ENCODE measurements around the gene TOM1L1.

The TOM1L1 gene

DNA sequence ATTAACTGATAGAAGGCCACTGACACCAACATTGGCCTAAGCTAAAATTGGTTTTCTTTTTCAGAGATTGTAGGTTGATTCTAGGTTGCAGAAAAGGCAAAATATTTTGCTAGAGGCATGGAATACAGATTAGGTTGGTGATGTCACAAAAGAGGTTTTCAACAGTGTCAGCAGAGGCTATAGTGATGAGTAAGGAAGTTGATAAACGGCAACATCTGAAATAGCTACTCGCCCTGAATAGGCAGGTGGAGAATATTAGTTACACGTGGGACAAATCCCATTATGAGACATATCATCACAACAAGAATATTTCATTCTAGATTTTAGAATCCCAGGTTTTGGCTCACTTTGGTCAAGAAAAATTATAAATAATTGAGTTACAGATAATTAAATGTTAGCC, 1.5 kb upstream of the TOM1L1 start:
- no peak for DNase-seq

DNA sequence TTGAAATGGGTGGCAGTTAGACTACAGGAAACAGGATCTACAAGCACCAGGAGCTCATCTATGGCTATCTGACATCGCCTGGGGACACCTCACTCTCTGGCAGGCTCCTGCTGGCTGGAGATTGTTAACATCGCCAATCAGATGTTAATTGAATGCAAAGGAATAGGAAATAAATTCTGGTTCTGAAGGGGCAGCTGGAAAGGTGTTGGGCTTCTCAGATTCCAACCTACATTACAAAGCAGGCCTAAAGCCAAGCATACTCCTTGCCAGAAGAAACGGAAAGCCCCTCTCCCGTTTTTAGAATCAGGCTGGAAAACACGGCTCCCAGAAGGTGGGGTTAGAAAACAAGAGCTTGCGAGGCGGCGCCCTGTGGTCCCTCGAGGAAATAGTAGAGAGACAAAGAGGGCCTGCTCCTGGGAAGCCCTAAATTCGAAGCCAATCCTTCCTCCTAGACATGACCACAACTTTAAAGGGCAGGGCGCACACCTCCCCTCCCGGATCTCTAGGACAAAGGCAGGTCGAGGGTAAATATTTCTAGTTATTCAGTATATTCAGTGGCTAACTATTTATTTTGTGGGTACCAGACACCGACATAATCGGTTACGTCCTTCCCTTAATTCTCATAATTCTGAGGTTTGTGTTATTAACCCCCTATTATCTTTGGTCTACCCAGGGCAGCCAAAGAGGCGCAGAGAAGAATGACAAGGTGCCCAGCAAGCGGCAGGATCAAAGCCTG, 763 bp upstream of the TOM1L1 start:
- no peak for DNase-seq

DNA sequence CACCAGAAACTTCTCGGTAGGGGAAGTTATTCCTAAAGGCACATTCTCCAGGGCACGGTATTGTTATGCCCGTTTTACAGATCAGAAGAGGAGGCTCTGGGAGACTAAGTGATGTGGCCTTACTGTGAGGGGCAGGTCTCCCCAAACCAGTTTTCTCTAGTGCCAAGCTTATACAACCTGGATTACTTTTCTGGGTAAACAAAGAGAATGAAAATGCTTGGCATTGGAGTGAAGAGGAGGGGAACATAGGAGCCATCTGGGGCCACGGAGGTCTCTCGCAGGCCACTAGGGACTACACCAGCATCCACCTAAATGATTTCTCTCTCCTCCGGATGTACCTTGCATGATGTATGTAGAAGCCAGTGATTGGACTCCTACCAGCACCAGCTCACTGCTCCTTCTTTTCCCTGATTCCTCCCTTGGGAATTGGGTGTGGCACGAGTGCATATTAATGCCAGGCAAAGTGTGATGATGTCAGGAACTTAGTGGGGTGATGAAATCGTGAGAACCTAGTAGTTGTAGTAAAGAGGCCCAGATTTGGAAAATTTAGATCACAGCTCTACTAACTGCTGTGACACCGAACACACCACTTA, 674 bp downstream of the TOM1L1 start:
- peak in 1 of 2 experiments; percentile 31 for DNase-seq

DNA sequence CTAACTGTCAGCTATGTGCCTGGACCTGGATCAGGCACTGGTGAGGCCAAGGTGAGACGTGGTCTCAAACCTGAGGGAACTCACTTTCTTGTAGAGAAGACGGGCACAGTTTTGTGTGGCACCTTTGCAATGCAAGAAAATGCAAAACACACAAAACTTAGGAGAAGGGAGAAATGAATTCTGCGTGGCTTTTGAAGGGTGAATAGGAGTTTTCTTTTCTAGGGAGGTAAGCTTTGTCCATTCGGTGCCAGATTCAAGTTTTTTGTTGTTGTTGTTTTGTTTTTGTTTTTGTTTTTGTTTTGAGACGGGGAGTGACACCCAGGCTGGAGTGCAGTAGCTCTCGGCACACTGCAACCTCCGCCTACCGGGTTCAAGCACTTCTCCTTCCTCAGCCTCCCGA, 1.4 kb downstream of the TOM1L1 start:
- no peak for DNase-seq

DNA sequence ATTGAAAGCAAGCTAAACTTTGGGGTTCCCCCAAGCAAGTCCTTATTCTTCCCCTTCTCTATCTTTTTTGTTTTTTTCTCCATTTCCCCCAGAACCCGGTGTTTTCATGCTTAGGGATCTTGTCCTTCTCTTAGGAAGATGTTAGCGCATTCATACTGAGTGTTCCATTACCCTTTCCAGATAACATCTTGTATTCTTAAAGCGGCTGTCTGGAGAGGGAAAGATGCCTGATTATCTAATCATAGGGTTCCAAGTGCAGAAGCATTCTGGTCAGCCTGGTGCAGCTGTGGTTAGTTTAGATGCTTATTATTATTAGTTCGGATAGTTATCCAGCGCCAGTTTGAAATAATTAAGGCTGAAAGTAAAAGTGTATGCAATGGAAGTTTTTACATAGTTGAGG, 2.0 kb downstream of the TOM1L1 start:
- DNase-seq: no peak

DNA sequence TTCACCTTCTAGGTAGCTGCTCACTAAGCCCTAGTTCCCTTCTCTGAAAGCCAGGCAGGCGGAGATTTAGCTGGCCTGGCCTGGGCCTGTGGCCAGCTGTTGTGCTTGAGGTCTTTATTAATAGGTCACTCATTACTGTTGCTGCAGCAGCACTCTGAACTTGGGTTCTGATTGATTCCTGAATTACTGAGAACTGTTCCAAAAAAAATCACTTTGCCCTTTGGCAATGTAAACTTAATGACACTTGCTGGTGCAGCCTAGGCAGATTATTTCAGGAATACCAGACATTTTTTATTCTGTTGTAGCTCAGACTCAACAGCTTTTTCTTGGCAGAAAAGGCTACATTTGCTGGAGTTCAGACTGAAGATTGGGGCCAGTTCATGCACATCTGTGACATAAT, 2.7 kb downstream of the TOM1L1 start:
- DNase-seq: no peak

DNA sequence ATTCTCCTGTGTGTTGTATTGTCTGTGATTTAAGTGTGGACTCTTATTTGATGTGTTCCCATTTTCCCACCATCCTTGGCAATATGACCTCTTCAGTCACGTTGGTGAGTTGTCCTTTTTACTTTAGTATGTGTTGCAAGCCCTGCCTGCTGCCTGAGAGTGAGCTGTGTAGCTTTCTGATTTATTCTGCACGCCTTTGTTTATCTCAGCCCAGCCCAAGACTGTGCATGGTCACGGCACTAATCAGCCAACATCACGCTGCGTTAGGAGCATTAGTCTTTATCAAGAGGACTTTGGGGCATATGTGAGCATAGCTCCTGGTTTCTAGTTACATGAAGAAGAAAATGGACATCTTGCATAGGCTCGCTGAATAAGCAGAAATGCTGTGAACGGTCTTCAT, 6.0 kb downstream of the TOM1L1 start:
- no peak for DNase-seq

DNA sequence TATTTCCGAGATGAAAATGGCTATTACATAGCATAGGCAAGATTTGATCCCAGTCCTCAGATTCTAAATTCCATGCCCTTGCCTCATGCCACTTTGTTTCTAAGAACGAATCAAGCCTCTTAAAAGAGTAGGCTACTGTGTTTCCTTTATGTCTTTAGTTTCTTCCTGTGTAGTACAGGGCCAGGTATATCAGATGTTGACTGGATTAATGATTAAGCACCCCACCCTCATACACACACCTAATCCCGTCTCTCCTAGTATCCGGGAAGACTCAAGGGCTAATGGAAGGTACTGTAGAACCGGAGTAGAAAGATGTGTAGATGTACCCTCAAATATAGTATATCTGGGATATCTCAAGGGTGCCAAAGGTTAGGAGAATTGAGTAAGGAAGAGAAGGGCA, 6.7 kb downstream of the TOM1L1 start:
- no peak for DNase-seq

DNA sequence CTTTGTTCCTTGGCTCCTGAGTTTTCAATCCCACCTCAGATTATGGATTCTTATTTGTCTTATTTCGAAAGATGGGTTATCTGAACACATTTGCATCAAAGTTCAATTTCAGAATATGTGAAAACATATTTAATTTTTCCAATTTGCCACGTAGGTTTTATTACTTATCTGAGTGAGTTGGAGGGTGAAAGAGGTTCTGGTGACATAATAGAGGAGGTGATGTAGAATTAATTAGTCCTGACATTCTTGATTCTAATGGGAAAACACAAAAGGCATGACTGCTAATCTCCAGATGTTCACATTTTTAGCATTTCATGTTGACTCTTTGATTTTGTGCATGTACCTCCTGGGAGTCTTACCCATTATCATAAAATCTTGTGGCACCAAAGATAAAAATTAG, 9.1 kb downstream of the TOM1L1 start:
- no peak for DNase-seq

DNA sequence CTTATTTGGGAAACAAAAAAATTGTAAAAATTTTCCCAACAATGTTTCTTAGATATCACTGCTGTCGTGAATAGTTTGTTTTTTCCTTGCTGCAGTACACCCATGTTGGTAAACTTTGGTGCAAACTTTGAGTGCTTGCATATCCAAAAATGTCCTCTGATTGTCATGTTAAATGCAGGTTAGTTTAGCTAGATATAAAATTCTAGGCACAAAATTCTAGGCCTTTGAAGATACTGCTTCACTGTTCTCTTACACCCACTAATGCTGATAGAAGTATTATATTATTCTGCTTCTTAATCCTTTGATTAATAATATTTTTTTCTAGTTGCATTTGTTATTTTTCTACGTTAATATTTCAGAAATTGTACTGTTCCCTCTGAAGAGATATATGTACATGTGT, 16.1 kb downstream of the TOM1L1 start:
- no peak for DNase-seq

DNA sequence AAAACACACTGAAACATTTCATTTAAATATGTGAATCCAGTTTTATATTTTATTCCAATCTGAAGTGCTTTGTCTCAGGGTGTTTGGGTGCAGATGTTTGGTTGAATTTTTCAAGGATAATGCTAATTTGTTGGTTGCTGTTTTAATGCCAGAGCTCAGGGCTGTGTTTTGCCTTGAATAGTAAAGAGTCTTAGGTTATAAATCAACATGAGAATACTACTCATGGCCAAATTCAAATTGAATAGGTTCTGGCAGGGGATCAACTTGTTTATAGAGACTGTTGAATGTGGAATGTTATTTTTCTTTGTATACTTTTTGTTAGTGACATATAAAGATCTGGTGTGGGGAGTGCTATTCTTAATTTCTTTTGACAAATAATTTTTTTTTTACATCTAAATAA, 18.8 kb downstream of the TOM1L1 start:
- no peak for DNase-seq

DNA sequence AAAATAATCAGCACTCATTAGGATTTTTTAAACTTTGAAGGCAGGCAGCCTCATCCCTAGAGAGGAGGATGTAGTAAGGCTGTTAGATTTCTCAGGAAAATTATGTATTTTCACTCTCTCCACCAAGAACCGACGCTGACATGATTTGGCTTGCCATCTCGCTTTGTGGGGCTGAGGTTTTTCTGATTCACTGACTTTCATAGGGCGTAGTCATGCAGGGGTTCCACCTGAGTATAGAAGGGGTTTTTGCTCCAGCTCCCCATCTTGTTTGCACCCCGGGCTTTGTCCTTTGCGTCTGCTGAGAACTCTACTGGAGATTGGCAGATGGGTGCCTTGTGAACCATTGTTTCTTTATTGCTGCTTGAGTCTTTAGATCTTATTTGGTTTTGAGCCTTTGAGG, 20.2 kb downstream of the TOM1L1 start:
- no peak for DNase-seq

DNA sequence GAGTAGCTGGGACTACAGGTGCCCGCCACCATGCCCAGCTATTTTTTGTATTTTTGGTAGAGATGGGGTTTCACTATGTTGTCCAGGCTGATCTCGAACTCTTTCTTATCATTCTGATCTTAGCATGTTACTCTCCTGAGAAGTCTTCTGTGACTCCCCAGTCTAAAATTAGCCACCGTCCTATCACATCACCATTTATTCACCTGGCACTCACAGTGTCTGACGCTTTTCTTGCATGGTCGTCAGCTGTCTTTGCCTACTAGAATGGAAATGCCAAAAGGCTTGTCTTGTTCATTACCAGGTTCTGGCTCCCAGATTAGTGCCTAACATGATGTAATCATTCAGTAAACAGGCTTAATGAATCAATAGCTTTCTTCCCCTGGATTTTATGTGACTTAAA, 23.8 kb downstream of the TOM1L1 start:
- no peak for DNase-seq

DNA sequence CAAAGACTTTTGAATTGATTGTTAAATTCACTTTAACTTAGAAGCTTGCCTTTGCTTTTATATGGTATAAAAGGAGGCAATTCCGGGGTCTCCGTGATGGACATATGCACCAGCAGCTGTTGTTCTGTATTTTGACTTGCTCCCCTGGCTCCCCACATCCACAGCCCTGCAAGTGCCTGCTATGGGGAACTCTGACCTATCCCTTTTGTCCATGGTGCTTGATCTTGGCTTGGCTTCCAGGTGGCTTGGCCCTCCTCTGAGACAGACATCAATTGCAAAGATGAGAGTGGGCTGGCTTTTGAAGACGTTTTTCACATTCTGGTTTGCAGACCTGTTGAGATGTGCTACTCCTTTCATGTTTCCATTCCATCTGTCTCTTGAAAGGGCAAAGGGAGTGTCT, 26.9 kb downstream of the TOM1L1 start:
- DNase-seq: no peak

DNA sequence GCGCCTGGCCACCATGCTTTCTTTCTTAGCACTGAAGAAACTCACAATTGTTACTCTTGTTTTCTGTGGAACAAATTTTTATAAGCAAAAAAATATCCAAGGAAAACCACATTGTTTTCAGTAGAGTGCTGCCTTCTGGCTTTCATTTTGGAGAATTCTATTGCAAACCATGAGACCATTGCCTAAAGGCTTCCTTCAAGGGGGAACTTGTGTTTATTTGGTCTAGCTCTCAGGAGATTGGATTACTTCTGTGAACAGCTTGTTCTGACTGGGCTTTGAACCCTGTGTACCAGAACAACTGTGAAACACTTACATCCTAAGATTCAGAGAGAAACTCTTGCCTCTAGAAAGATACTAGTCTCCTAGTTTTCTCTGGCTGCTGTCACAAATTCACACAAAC, 32.1 kb downstream of the TOM1L1 start:
- no peak for DNase-seq

DNA sequence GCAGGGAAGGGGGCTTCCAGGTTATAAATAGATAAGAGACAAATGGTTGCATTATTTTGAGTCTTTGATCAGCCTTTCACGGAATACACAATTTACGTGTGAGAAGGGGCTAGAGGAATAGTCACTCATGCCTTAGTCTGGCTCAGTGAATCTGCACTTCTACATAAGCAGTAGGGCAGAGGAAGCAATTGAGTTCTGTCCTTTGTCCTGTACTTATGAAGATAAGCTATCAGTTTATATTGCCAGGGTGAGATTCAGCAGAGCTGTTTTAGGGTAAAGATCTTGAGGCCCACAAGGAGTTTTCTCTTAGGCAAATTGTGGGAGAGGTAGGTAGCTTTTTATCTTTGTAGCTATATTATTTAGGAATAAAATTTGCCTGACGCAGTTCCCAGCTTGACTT, 33.3 kb downstream of the TOM1L1 start:
- no peak for DNase-seq

DNA sequence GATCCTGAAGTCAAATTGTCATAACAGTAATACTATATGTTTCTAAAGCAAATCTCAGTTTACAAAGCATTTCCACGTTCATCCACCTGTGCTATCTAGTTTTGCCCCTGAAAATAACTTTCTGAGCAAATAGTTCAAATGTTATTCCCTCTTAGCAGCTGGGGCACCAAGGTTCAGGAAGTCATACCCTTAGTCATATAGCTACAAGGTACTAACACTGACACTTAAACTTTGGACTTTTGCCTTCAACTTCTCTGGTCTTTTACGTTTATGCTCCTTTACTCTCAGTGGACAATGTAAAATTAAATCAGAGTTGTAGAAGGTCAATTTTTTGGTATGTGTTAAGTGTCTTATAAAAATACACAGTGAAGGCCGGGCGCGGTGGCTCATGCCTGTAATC, 34.8 kb downstream of the TOM1L1 start:
- DNase-seq: no peak

DNA sequence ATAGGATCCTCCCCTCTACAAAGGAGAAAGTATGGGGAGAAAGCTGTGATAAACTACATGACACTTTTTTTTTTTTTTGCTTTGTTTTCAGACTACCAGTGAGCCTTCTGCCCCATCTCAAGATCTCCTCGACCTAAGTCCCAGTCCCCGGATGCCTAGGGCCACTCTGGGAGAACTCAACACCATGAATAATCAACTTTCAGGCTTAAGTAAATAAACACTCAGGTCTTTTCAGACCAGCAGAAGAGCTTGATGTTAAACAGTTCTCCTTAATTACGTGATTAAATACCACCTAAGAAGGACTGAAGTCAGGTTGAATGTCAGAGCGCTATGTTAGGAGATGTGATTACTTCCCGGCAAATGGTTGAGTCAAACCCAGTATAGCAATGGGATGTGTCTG, 36.4 kb downstream of the TOM1L1 start:
- DNase-seq: no peak

DNA sequence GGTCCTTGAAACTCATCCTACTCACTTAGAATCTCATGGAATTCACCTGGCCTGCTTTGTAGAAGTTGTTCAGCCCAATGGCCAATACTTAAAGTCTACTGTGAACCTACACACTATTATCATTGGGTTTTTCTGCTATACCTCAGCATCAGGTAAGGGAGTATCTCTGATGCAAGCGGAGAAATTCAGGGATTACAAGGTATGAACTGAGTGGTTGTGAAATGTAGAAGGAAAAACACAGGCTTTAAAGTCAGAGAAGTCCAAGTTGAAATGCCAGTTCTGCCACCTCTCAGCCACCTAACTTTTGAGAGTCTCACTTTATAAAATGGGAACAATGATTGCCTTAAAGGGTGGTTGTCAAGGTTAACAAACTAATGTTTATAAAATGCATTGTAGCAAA, 36.8 kb downstream of the TOM1L1 start:
- DNase-seq: no peak

DNA sequence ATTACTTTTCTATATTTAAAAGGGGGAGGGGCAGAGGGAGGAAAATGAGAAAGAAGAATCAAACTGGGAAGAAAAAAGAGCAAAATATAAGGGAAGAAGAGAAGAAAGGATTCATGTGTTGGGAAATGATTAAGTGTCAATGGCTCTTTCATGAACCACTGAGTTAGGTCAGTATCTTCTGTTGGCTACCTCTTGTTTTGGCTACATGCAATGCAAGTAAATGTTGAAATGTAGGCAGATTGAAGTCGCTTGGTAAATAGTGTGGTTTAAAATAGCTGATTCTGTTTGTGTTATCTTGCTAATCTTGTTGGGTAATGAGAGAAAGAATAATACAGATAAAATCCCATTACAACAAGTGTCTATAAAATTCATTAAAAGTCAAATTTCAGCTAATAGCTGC, 40.6 kb downstream of the TOM1L1 start:
- DNase-seq: no peak

DNA sequence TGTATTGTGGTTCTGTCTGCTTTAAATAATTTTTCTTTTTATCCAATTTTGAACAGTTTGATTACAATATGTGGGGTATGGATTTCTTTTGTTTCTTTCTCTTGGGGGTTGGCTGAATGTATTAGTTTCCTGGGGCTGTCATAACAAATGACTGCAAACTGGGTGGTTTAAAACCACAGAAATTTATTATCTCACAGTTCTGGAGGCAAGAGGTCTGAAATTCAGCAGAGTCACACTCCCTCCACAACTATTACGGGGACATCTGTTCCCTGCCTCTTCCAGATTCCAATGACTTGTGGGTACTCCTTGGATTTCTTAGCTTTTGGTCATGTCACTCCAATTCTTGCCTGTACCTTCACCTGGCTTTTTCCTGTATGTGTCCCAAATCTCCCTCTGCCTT, 44.1 kb downstream of the TOM1L1 start:
- DNase-seq: no peak

DNA sequence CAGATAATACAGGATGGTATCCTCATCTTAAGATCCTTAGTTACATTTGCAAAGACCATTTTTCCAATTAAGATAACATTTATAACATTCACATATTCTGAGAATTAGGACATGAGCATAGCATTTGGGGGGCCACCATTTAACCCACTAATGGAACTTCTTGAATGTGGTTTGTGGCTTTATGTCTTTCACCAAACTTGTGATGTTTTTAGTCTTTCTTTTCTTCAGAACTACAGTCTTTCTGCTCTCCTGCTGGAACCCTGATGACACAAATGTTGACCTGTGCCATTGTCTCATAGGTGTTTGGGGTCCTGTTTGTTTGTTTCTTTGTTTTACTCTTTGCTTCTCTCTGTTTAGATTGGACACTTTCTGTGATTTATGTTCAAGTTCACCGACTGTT, 44.6 kb downstream of the TOM1L1 start:
- DNase-seq: no peak

DNA sequence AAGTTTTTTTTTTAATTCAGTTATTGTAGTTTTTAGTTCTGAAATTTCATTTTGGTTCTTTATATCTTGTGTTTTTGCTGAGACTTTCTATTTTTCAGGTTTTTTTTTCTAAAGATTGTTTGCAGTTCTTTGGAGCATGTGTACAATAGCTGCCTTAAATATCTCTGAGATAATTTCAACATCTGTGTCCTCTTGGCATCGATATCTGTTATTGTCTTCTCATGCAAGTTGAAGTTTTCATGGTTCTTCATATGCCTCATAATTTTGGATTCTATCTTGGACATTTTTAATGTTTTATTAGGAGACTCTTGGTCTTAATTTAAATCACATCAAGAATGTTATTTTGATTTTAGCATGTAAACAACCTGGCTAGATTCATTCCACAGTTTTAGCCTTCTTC, 45.0 kb downstream of the TOM1L1 start:
- no peak for DNase-seq

DNA sequence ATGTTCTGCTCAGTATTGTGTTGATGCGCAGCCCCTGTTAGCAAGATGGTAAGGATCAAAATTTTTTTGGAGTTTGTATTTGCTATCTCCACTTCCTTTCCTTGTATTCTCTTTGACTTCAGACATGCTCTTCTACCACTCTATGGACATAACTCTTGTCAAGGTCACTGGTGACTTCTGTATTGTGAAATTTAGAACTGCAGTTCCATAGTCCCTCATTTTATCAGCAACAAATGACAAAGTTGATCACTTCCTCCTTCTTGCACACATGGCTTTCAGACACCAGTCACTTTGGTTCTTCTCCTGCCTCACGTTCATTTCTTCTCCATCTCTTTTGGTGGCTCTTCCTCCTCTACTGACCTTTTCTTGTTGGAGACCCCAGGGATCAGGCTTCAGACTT, 46.7 kb downstream of the TOM1L1 start:
- DNase-seq: no peak

DNA sequence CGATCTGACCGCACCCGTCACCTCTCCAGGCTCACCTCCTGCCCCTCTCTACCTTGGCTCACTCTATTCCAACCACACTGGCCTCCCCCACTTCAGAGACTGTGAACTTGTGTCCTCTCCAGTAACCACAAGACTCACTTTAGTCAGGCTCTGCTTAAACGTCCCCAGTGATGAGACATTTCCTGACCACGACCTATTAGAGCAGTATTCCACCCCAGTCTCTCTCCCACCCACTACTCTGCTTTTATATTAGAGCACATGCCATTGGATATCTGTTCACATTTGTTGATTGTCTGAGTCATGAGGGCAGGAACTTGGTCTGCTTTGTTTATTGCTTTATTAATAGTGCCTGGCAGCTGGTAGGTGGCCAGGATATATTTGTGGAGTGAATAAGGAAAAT, 47.7 kb downstream of the TOM1L1 start:
- peak in 1 of 2 experiments; percentile 13 for DNase-seq

All from SW 1271 (cell line).